Stimulated activated CD8-positive, alpha-beta memory T cell treated with anti-CD3 and anti-CD28 coated beads, Interleukin-2, amount 100 ng/mL, for 48 hours (primary cell): ENCODE data around the gene GRK4.

ENCODE experiments used
- DNase-seq, 2 donors: peaks; one replicate each; pipeline ENCODE4 v3.0.0-alpha.2; 2020; ENCODE audit warnings: low read depth in 2 of 2

Gene GRK4

GRCh38 chr4:3070709-3071500, 107.5 kb downstream of the GRK4 start:
- DNase-seq: no peak

- DNase-seq: no peak
Observed at GRCh38 chr4:3071811-3072210, 108.4 kb downstream of the GRK4 start.

GRCh38 chr4:3073158-3074077, 110.0 kb downstream of the GRK4 start:
- no peak for DNase-seq

- peak; percentile 97 to 98 for DNase-seq
Observed at GRCh38 chr4:3074078-3074845, 110.9 kb downstream of the GRK4 start, which contains the start of the genes HTT and HTT-AS. TSS of gene HTT (plus strand) at chr4:3074681. CDS start at chr4:3074826, 145 bp downstream. TSS of gene HTT-AS (minus strand) at chr4:3074538.

GRCh38 chr4:3074846-3075651, 111.7 kb downstream of the GRK4 start:
- DNase-seq: peak; percentile 26 to 35

- no peak for DNase-seq
Observed at GRCh38 chr4:3075652-3075981, 112.2 kb downstream of the GRK4 start.

GRCh38 chr4:3077796-3078195, 114.4 kb downstream of the GRK4 start:
- DNase-seq: no peak

GRCh38 chr4:3079694-3080123, 116.3 kb downstream of the GRK4 start:
- DNase-seq: no peak

- DNase-seq: no peak
Observed at GRCh38 chr4:3082925-3083515, 119.6 kb downstream of the GRK4 start.

GRCh38 chr4:3083732-3084131, 120.4 kb downstream of the GRK4 start:
- DNase-seq: no peak

GRCh38 chr4:3085948-3086670, 122.7 kb downstream of the GRK4 start:
- DNase-seq: no peak

GRCh38 chr4:3087115-3087797, 123.9 kb downstream of the GRK4 start:
- no peak for DNase-seq
